Activated CD4-positive, alpha-beta memory T cell treated with anti-CD3 and anti-CD28 coated beads, Interleukin-2, amount 10 ng/mL, durations not matched to agents 7 days and 5 days (primary cell): ENCODE results near the gene SCMH1. TPM values are rescaled to one million over a fixed set of nuclear protein-coding genes. Genes with fewer than 3 reads are reported as not detected.
"Not testable (repeated sequence)": the region's sequence is repeated elsewhere in the genome, so short reads cannot be mapped to it uniquely, and the experiment has no call there.

Experiments used
- CTCF ChIA-PET: fragments of 350-600 bp; sonication (Branson Sonifier 250); formaldehyde crosslinking; loops from one replicate; lab custom pipeline; 2021; ENCODE audit warnings: antibody characterized with exemption, inconsistent platforms; lab: Charles Lee
- POLR2A ChIA-PET: fragments of 350-600 bp; sonication (Branson Sonifier 250); formaldehyde crosslinking; loops from one replicate; lab custom pipeline; 2021; ENCODE audit warnings: antibody characterized with exemption; lab: Charles Lee
- DNase-seq: peaks from one replicate; pipeline ENCODE4 v3.0.0-alpha.2; 2020
- H3K27ac Mint-ChIP-seq: one replicate; pipeline ENCODE4 v1.8.0; 2021; ENCODE audit warnings: mild to moderate bottlenecking, mixed read lengths
- H3K27me3 Mint-ChIP-seq: one replicate; pipeline ENCODE4 v1.8.0; 2021; ENCODE audit warnings: mixed read lengths
- H3K36me3 Mint-ChIP-seq: one replicate; pipeline ENCODE4 v1.8.0; 2021; ENCODE audit warnings: low read depth, mixed read lengths
- H3K4me1 Mint-ChIP-seq: one replicate; pipeline ENCODE4 v1.8.0; 2021; ENCODE audit warnings: mixed read lengths
- H3K4me3 Mint-ChIP-seq: one replicate; pipeline ENCODE4 v1.8.0; 2021; ENCODE audit warnings: mild to moderate bottlenecking, mixed read lengths
- H3K9me3 Mint-ChIP-seq: one replicate; pipeline ENCODE4 v1.8.0; 2021; ENCODE audit warnings: mixed read lengths
- total RNA-seq, 2 experiments: library from RNA; stranded (reverse); gene quantifications; one replicate each; pipeline ENCODE4 v1.2.3, GENCODE V29; 2021

The SCMH1 gene
- total RNA-seq, 2 experiments from 2014 or later, result 20.1 to 20.2 TPM

DNA sequence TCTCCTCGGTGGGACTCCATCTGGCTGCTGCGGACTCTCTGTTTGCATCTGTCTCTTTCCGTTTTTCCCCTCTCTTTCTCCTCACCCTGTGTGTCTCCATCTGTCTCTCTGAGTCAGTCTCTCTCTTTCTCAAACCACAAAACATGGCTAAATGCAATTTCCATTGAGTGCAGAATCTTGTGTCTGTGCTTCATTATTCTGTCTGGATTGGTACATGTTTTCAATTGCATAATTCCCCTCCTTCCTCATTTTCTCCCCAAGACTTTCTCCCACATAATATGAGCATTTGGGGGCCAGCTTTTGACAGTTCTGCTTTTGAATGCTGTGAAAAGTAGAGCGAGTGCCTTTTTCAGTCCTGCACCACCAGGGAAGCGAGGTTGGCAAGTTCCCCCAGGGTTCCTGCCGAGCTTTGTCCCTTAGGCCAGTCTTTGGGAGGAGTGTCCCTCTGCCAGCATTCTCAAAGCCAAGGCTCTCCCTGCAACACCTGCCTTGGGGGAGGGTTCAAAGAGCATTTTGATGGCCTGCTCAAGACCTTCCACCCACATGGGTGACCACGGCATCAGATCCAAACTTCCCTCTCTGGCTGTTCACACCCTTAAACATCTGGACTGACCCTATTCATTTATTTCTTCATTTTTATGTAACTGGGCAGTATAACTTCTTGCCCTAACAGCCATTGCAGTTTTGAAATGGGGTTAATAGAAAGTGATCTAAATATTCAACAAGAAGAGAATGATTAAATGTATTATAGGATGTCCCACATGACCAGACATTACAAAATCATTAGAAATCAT lies 32.8 kb upstream of the SCMH1 start:
- Mint-ChIP-seq H3K4me1 (no peaks in the 10 kb centered on the region), H3K27ac (no peak overlapping the region), H3K4me3 (no peak overlapping the region), H3K27me3 (peaks cover 17% of the 10 kb centered on the region), H3K9me3 (no peaks in the 10 kb centered on the region), H3K36me3 (no peaks in the 10 kb centered on the region)
- POLR2A ChIA-PET, result no interaction called here
- DNase-seq, result no peak
- CTCF ChIA-PET, result interaction anchor here (1.6 kb wide), 1 partner anchor 7 kb away, joined by 5 read pairs; no protein-coding TSS in a partner anchor

DNA sequence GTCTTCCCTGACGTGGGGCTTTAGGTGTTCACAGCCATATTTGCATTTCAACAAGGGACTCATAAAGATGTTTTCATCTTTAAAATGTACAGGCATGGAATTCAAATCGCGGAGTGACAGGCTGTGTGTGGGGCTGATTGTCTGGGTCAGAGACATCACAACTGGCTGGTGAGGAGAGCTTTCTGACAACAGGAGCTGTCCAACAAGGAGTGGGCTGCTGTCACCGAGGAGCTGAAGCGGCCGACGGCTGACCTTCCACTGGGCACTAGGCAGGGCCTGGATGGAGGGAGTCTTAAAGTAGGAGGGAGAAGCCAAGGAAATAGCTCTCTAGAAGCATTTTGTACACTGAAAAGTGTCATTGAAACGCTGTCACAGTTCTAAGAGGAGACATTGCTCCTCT lies 30.5 kb upstream of the SCMH1 start:
- CTCF ChIA-PET, result interaction anchor here (1.4 kb wide), 1 partner anchor 10 kb away, joined by 4 read pairs; no protein-coding TSS in a partner anchor
- H3K27ac Mint-ChIP-seq, result no peak overlapping the region
- no peaks in the 10 kb centered on the region for H3K4me1 Mint-ChIP-seq
- peaks cover 24% of the 10 kb centered on the region for H3K27me3 Mint-ChIP-seq
- no peaks in the 10 kb centered on the region for H3K9me3 Mint-ChIP-seq
- no peak overlapping the region for H3K4me3 Mint-ChIP-seq
- POLR2A ChIA-PET, result no interaction called here
- no peak for DNase-seq
- no peaks in the 10 kb centered on the region for H3K36me3 Mint-ChIP-seq

GRCh38 chr1:41268154-41268770 lies 26.2 kb upstream of the SCMH1 start:
- POLR2A ChIA-PET, result no interaction called here
- no peak overlapping the region for H3K27ac Mint-ChIP-seq
- H3K36me3 Mint-ChIP-seq, result no peaks in the 10 kb centered on the region
- CTCF ChIA-PET, result interaction anchor here (1.2 to 2.0 kb wide), 3 partner anchors 7 to 165 kb away, joined by 4 to 9 read pairs (median 5); no protein-coding TSS in a partner anchor
- no peaks in the 10 kb centered on the region for H3K9me3 Mint-ChIP-seq
- H3K27me3 Mint-ChIP-seq, result peaks cover 14% of the 10 kb centered on the region
- peak; percentile 69 for DNase-seq
- no peaks in the 10 kb centered on the region for H3K4me1 Mint-ChIP-seq
- H3K4me3 Mint-ChIP-seq, result no peak overlapping the region

- ChIA-PET CTCF (no interaction called here), POLR2A (interaction anchor here (1.1 kb wide), 1 partner anchor 157 kb away, joined by 4 read pairs; no protein-coding TSS in a partner anchor)
- peaks cover 3% of the 10 kb centered on the region for H3K27me3 Mint-ChIP-seq
- H3K36me3 Mint-ChIP-seq, result no peaks in the 10 kb centered on the region
- DNase-seq, result no peak
- H3K4me1 Mint-ChIP-seq, result no peaks in the 10 kb centered on the region
- H3K9me3 Mint-ChIP-seq, result no peaks in the 10 kb centered on the region
- H3K27ac Mint-ChIP-seq, result no peak overlapping the region
- no peak overlapping the region for H3K4me3 Mint-ChIP-seq
Measured at GRCh38 chr1:41261926-41262618, 20.0 kb upstream of the SCMH1 start.

- ChIA-PET CTCF (no interaction called here), POLR2A (no interaction called here)
- H3K27ac Mint-ChIP-seq, result no peak overlapping the region
- no peak for DNase-seq
- H3K36me3 Mint-ChIP-seq, result no peaks in the 10 kb centered on the region
- H3K27me3 Mint-ChIP-seq, result peaks cover 15% of the 10 kb centered on the region
- no peak overlapping the region for H3K4me3 Mint-ChIP-seq
- H3K4me1 Mint-ChIP-seq, result no peaks in the 10 kb centered on the region
- peaks cover 3% of the 10 kb centered on the region for H3K9me3 Mint-ChIP-seq
Measured at GRCh38 chr1:41260768-41261167, 18.7 kb upstream of the SCMH1 start.

DNA sequence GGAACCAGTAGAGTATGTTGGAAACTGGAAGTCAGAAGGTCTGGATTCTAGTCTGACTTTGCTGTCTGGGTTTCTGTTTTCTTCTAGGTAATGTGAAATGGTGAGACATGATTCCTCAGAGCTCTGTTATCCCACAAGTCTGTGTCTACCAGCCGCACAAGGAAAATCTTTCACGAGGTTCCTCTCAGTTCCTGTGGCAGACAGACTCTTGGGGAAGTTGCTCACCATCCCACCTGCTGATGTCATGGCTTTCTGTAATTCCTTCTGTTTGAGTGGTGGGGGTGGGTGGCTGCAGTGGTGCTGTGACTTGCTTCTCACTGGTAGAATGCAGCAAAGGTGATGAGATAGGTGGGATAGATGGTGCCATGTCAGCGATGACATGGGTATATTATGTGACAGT lies 17.1 kb upstream of the SCMH1 start:
- H3K27ac Mint-ChIP-seq, result no peak overlapping the region
- CTCF ChIA-PET, result interaction anchor here (0.7 kb wide), 3 partner anchors 45 to 443 kb away, joined by 3 to 4 read pairs (median 3); no protein-coding TSS in a partner anchor
- no peaks in the 10 kb centered on the region for H3K36me3 Mint-ChIP-seq
- H3K4me1 Mint-ChIP-seq, result no peaks in the 10 kb centered on the region
- POLR2A ChIA-PET, result no interaction called here
- DNase-seq, result no peak
- H3K9me3 Mint-ChIP-seq, result peaks cover 3% of the 10 kb centered on the region
- no peak overlapping the region for H3K4me3 Mint-ChIP-seq
- H3K27me3 Mint-ChIP-seq, result peaks cover 27% of the 10 kb centered on the region

DNA sequence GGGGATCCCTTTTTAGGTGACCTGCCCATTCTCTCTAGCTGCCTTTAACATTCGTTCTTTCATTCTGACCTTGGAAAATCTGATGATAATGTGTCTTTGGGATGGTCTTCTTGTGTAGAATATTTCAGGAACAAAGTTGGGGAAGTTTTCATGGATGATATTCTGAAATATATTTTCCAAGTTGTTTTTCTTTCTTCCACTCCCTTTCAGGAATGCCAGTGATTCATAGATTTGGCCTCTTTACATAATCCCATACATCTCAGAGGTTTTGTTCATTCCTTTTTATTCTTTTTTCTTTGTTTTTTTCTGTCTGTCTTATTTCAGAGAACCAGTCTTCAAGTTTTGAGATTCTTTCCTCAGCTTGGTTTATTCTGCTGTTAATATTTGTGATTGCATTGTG lies 13.9 kb upstream of the SCMH1 start:
- Mint-ChIP-seq H3K4me1 (no peaks in the 10 kb centered on the region), H3K36me3 (no peaks in the 10 kb centered on the region), H3K9me3 (peaks cover 3% of the 10 kb centered on the region), H3K27me3 (peaks cover 44% of the 10 kb centered on the region), H3K4me3 (no peak overlapping the region), H3K27ac (no peak overlapping the region)
- DNase-seq, result no peak
- ChIA-PET CTCF (interaction anchor here (0.7 kb wide), 1 partner anchor 285 kb away, joined by 3 read pairs; no protein-coding TSS in a partner anchor), POLR2A (no interaction called here)

GRCh38 chr1:41251120-41251519 lies 9.0 kb upstream of the SCMH1 start:
- H3K4me3 Mint-ChIP-seq, H3K27ac Mint-ChIP-seq, H3K4me1 Mint-ChIP-seq, H3K36me3 Mint-ChIP-seq, DNase-seq, CTCF ChIA-PET, H3K9me3 Mint-ChIP-seq: not testable (repeated sequence)
- POLR2A ChIA-PET, result interaction anchor here (2.5 kb wide), 1 partner anchor 9 kb away, joined by 15 read pairs; the partner anchor contains the start of gene SCMH1
- H3K27me3 Mint-ChIP-seq, result peaks cover 37% of the 10 kb centered on the region

DNA sequence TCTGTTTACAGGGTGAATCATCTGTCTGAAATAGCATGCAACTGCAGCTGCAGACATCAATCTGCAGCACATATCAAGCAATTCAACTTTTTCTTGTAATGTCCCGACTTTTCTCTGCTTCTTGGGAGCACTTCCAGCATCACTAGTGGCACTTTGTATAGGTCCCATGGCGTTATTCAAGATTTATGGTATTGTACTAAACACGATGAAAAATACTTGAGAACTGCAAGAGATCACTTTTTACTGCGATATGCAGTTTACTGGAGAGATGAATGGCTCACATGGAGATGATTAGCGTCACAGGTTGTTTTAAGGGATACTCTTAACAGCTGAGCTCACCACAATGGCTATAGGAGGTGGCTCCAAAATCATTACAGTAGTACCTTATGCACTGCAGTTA lies 7.2 kb upstream of the SCMH1 start:
- H3K27ac Mint-ChIP-seq, result no peak overlapping the region
- CTCF ChIA-PET, result no interaction called here
- no peaks in the 10 kb centered on the region for H3K36me3 Mint-ChIP-seq
- no peak for DNase-seq
- H3K27me3 Mint-ChIP-seq, result peaks cover 26% of the 10 kb centered on the region
- peaks cover 3% of the 10 kb centered on the region for H3K4me1 Mint-ChIP-seq
- H3K4me3 Mint-ChIP-seq, result no peak overlapping the region
- POLR2A ChIA-PET, result no interaction called here
- H3K9me3 Mint-ChIP-seq, result no peaks in the 10 kb centered on the region

- ChIA-PET CTCF (no interaction called here), POLR2A (interaction anchor here (0.7 kb wide), 1 partner anchor 1217 kb away, joined by 3 read pairs; the partner anchor contains the start of gene CCDC30)
- Mint-ChIP-seq H3K4me3 (no peak overlapping the region), H3K27ac (no peak overlapping the region), H3K27me3 (peaks cover 11% of the 10 kb centered on the region), H3K9me3 (no peaks in the 10 kb centered on the region), H3K4me1 (peaks cover 17% of the 10 kb centered on the region), H3K36me3 (no peaks in the 10 kb centered on the region)
- DNase-seq, result no peak
Measured at GRCh38 chr1:41246568-41246967, 4.5 kb upstream of the SCMH1 start.

DNA sequence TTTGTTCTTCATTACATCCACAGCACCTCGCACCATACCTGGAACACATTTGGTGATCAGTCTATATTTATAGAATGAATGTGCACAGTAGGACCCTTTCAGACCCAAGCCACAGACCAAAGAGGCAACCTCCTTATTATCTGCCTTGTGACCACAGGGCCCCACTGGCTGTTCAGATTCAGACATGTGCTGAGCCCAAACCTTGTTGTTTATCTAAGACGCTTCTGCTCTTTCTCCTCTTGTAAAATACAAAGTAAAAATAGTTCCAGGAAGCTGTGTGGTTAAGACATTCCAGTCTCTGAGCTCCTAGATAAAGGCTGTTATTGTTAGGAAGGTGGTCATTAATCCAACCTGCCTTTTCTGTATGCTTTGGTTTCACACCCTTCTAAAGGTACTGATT lies 3.6 kb upstream of the SCMH1 start:
- ChIA-PET POLR2A (no interaction called here), CTCF (no interaction called here)
- H3K27me3 Mint-ChIP-seq, result peaks cover 7% of the 10 kb centered on the region
- peaks cover 3% of the 10 kb centered on the region for H3K36me3 Mint-ChIP-seq
- no peaks in the 10 kb centered on the region for H3K9me3 Mint-ChIP-seq
- H3K27ac Mint-ChIP-seq, result no peak overlapping the region
- no peak for DNase-seq
- peaks cover 22% of the 10 kb centered on the region for H3K4me1 Mint-ChIP-seq
- H3K4me3 Mint-ChIP-seq, result no peak overlapping the region

DNA sequence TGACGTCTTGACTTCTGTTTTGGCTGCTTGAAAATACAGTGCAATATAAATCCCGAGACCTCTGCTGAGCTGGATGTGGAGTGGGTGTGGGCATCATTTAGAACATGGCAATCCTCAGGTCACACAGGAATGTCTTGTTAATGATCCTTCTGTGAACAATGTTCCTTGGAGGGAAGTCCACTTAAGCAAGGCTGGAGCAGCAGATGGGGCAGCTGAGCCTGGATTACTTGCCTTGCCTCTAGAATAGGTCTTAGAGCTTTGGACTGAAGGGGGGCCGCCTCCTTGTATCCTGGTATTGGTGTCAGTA lies 926 bp upstream of the SCMH1 start:
- peaks cover 31% of the 10 kb centered on the region for H3K4me1 Mint-ChIP-seq
- peak overlapping the region; percentile 68 for H3K27ac Mint-ChIP-seq
- CTCF ChIA-PET, result interaction anchor here (0.8 kb wide), 1 partner anchor 263 kb away, joined by 3 read pairs; the partner anchor contains the start of gene CTPS1

More for the DNA sequence above, 926 bp upstream of the SCMH1 start:
- Mint-ChIP-seq H3K36me3 (peaks cover 3% of the 10 kb centered on the region), H3K4me3 (peak overlapping the region; percentile 75), H3K9me3 (no peaks in the 10 kb centered on the region), H3K27me3 (peaks cover 3% of the 10 kb centered on the region)
- POLR2A ChIA-PET, result interaction anchor here (1.0 to 3.4 kb wide), 4 partner anchors 8 to 711 kb away, joined by 3 to 15 read pairs (median 4); partner anchors contain the start of gene CTPS1
- DNase-seq, result no peak
